ENCODE data around the gene GALNT5.
"Not testable (repeated sequence)": the region's sequence is repeated elsewhere in the genome, so short reads cannot be mapped to it uniquely, and the experiment has no call there.

Gene GALNT5

DNA sequence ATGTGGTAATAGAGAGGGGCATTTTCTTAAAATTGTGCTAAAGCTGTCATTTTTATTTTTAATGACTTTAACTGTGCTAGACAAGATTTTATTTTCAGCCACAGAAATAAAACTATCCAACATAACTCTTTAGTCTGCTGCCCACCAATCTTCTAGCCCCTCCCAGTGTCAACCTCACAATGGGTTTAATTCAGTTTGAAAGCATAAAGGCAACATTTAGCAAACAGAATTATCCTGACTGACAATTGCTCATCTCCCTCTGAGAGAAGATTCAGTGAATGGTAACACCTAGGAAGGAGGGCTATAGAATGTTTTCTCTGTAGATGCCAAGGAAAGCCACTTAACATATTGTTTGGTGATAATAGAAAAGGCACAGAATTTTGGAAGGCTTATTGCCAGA is 62.9 kb downstream of the GALNT5 start:
- no peak for DNase-seq
- intact Hi-C loops (cut with DNase I): no loop called here

DNA sequence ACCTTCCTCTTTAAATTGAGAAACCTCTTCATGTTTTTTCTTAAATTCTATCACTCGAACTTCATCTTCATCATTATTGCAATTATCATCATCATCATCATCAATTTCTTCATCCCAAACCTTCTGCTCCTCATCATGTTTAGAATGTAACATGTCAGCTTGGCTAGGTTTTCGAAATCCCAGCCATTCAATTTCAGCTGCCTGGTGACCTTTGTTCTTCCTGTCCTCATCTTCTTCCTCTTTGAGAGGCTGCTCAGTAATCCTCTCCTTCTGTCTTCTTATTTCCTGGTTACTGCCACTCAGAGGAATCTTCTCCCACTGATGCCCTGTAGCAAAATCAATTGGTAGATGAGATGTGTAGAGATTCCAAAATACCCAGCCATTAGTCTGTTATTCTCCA is 64.0 kb downstream of the GALNT5 start:
- no peak for DNase-seq
- intact Hi-C loops (cut with DNase I): no loop called here

DNA sequence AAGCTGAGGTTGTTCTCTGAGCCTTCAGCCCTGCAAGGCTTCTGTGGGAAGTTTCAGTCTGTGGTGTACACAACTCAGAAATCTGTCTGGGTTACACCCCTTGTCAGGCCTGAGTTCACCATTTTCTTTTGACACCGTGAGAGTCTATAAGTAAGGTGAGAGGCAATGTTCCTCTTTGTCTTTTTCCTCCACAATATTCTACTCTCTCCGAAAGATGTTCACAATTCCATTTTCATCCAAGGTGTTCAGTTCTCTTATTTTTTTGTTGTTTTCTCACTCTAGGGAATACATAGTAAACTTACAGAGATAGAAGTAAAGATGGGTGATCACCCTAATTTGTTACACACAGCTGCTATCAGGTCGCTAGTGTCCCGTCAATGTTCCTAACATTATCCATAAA is 64.9 kb downstream of the GALNT5 start:
- no peak for DNase-seq
- intact Hi-C loops (cut with DNase I): no loop called here

DNA sequence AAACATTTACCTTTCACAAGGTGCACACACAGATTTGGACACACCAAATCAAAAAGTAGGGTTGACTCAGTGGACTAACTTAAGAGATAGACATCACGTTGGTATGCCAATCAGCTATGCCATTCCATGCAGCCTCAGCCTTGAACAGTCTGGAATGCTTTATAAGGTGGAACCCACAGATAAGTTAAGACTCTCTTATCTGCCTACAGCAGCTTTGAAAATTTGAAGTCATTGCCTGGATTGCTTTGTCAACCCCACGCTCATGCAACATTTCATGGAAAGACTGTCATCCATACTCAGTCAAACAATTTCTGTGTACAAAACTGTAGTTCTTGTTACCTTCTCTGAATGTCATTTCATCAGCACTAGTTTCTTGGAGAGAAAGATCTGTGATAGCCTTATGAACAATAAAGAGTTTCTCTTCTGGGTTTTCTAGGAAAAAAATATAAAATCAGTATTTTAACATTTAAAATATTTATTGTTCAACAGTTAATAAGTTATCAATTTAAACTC is 66.9 kb downstream of the GALNT5 start:
- no peak for DNase-seq
- intact Hi-C loops (cut with DNase I): no loop called here

DNA sequence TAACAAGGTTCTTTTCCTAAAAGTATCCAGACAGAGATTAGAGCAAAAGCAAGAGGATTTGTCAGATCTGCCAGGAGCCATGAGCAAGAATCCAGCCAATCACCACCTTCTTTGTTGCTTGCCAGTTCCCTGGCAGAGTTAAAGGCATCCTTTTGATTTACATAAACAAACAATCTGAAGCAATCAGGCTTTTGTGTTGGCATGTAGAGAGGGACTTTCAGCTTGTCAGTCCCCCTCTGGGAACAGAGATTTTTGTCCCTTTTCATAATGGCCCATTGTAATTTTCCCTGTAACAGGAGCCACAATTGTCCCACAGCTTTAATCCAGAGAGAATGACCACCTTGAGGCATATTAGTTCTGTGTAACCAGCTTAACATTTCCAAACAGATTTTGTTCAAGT is 68.3 kb downstream of the GALNT5 start, which contains the start of gene ERMN:
ERMN (minus strand) TSS at position 39 of the 400 bp plus-strand sequence. CDS start 182 bp downstream, outside the sequence.
- intact Hi-C loops (cut with DNase I): no loop called here
- peak in 8 of 10 donors; percentile 13 to 89 (median 42) for DNase-seq

DNA sequence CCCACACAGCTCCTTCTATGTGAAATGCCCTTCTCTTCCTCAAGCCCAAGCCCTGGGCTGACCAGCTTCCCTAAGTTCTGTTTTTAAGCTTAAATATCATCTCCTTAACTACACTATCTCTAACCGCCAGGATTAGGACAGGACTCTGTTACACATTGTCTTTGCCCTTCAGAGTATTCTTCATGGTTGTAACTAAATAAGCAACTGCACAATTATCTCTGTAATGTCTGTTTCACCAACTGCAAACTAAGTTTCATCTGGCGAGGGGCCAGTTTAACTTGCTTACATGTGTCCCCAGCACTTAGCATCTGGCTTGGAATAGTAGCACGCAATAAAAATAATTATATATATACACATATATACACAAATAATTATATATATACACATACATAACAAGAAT is 69.2 kb downstream of the GALNT5 start:
- no peak for DNase-seq
- intact Hi-C loops (cut with DNase I): no loop called here

DNA sequence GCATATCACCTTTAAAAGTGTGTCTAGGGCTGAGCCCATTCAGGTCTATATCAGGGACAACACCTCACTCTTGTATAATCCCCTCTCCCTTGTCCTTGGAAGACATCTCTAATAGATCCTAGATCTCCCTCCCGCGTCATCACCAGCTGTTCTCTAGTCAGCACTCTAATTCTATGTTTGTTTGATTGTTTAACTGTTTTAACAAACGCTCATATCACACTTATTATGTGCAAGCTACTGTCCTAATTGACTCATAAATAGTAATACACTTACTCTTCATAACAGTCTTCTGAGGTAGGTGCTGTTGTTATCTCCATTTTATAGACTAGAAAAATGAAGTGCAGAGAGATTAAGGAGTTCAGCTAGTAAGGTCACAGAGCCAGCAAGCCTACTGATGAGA is 69.7 kb downstream of the GALNT5 start:
- intact Hi-C loops (cut with DNase I): no loop called here
- no peak for DNase-seq

DNA sequence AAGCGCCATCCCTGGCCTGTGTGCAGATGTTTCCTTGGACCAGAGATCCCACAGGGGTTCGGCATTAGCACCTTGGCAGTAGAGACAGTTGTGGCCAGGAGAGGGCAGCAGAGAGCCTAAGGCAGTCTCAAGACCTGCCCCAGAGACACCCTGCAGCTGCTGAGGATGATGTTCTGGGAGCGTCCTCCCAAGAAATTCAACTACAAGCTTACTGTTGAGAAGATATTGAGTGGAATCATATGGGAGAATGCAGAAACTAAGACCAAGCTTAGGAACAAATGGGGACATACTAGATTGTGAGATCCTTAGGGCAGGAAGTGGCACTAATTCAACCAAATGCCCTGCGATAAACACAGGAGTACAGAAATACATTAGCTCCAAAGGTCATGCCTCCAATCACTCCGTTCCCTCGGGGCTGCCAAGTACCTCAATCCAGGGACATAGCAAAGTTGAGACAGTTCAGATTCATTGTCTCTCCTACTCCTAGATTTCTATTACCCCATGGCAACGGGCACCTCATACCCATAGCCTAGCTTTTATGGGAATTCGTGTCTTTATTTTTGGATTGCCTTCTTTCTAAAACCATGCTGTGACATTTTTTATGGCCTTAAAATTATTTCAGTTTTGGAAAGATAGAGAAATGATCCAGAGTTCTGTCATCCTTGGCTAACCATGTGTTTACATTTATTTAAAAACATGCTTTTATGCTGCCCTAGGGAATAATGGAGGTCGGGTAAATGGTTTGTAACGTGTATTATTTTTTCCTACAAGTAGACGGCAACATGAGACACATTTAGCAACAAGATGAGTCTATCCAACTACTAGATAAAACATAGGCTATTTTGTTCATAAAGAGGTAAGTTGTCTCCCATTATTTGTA is 70.4 kb downstream of the GALNT5 start:
- DNase-seq: peak; percentile 60 to 97 (median 90)
- intact Hi-C loops (cut with DNase I): no loop called here

DNA sequence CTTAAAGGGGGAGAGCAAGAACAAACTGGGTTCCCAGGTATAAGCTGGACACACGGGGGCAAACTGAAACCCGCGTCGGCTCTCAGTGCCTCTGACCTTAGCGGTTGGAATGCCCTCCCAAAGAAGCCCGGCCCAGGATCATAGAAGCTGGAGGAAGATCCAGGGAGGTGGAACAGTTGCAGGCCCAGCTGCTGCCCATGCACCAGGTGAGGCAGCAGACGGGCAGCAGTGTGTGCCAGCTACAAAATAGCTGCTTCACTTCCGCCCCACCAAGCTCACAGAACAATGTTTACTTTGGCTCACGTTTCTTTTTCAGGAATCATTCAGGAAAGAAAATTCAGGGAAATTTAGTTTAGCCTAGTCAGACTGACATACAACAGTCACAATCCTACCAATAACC is 72.0 kb downstream of the GALNT5 start:
- DNase-seq: peak in 1 of 10 donors; percentile 51

DNA sequence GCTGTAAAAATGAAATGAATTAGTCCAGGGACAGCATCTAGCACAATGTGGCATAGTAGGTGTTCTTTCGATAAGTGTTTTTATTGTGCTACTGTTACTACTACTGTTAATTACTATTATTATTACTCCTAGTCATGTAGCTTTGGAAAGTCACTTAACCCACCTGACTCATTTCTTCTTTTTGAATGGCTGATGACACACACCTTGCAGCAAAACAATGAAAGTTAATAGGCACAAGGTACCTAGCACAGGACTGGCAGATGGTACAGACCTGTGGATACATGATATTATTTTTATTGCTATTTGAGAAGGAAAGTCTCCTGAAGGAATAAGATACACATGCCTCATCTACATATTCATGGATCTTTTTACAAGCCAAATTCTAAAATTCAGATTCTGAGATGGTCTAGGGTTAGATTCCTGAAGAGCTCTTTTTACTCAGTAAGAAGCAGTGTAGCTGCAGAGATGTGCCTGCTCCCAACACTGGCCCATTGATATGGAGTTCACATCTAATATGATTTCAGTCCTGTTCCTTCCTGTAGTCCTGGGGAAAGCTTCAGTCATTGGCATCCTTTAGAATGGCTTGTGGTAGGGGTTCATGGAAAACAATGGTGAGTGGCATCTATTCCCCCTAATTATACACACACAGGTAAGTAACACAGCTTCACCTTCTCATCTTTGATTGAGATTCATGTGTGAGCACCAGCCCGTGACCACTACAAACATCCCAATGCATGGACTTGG is 76.0 kb downstream of the GALNT5 start:
- DNase-seq: no peak
- intact Hi-C loops (cut with DNase I): loop anchor here (10.0 kb wide), 1 partner anchor 161 kb away; no protein-coding TSS in a partner anchor

More for the DNA sequence above, 72.0 kb downstream of the GALNT5 start:
- intact Hi-C loops (cut with DNase I): no loop called here

DNA sequence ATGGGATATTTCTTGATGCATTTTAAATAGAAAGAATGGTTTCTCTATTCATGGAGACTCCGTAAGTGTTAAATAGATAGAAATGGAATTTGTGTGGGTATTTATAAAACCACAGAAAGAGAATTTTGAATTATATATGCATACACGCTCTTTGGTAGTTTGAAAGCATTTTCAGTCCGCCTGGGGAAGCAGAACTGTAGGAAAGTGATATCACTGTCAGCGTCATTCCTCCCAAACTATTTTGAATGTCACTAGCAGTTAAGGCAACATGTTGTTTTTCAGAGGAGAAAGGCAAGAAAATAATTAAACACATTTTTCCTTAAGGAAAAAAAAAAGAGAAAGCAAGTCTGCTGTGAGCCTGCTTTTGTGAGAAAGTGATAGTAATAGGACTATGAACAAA is 76.8 kb downstream of the GALNT5 start:
- DNase-seq: no peak
- intact Hi-C loops (cut with DNase I): loop anchor here (10.0 kb wide), 1 partner anchor 160 kb away; no protein-coding TSS in a partner anchor

DNA sequence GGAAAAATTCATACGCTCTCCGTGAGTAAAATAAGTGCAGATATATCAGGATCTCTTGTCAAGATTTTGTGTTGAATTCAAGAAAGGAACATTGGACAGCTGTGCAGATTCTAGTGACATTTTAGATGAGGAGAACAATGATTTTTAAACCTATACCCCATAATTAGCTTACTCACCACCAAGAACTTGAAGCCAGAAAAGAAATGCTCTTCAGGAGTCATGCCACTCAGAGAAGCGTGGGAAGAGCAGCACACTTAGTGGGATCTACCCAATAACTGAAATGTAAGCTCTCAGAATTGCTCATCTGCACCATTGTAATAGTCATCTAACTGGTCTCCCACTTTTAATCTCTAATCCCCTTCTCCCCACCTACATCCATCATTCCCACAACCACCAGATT is 77.3 kb downstream of the GALNT5 start:
- no peak for DNase-seq
- intact Hi-C loops (cut with DNase I): loop anchor here (10.0 kb wide), 1 partner anchor 160 kb away; no protein-coding TSS in a partner anchor

DNA sequence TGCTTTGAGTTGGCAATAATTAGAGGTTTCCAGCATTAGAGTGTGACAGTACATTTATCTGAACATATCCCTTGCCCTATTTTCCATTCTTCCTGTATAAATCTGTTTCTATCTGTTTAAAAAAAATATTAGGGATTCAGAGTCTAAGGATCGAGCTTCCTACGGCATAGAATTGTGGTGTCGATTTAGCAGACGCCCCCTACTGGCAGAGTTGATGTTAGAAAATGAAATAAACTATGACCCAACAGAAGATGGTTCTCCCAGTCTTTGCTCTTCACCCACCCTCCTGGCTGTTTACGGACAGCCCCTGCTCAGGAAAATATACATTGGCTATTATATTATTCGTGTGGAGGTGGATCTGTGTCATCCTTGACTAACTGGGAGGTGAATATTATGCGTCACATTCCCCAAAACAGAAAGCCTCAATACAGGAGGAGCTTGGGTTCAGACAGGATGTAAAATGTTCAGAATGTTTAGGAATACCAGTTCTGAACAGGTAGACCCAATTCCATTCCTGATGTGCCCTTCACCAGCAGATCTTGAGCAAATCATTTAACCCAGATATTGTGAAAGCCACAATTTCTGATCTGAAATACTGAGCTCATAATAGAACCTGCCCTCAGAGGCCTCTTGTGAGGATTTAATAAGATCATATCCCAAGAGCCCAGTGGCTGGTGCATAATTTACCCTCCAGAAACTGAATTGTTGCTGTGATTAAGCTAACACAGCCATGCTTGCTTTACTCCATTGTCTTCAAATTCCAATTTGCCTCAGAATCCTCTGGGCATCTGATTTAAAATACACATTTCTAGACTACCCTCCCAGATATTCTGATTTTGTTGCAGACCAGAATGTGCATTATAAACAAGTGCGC is 78.9 kb downstream of the GALNT5 start:
- intact Hi-C loops (cut with DNase I): loop anchor here (2.0 to 10.0 kb wide), 2 partner anchors 34 to 158 kb away; no protein-coding TSS in a partner anchor
- peak in 1 of 10 donors; percentile 53 for DNase-seq

DNA sequence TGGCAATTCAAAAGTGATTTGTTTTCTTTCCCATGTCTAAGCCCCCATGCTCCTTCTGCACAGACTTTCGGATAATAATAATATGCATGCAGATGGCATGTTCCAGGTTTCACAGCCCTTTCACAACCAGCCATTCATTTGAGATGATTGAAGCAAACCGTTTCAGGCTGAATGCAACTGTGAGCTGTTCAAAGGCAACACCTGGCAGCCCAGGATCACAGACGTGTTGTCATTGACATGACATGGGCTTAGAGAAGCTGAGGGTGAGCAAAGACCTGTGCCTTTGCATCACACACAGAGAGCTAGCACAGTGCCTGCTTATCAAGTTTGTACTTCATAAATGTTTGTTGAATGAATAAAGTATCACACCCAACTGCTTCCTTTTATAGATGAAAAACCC is 80.5 kb downstream of the GALNT5 start:
- DNase-seq: no peak
- intact Hi-C loops (cut with DNase I): loop anchor here (2.0 to 10.0 kb wide), 2 partner anchors 35 to 157 kb away; no protein-coding TSS in a partner anchor

DNA sequence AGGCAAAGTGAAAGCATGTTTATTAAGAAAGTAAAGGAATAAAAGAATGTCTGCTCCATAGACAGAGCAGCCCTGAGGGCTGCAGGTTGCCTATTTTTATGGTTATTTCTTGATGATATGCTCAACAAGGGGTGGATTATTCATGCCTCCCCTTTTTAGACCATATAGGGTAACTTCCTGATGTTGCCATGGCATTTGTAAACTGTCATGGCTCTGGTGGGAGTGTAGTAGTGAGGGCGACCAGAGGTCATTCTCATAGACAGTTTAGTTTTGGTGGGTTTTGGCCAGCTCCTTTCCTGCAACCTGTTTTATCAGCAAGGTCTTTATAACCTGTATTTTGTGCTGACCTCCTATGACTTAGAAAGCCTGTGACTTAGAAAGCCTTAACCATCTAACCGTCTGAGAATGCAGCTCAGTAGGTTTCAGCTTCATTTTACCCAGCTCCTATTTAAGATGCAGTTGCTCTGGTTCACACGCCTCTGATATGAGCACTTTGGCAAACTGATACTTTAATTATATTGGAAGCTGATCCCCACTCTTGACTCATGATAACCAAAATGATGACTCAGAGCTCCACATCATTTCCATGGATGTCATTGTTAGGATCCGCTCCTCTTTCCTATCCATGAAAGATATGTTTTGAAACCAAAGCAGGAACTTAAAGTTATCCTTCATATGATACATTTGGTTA is 82.6 kb downstream of the GALNT5 start:
- intact Hi-C loops (cut with DNase I): loop anchor here (10.0 kb wide), 1 partner anchor 155 kb away; no protein-coding TSS in a partner anchor
- DNase-seq: no peak

DNA sequence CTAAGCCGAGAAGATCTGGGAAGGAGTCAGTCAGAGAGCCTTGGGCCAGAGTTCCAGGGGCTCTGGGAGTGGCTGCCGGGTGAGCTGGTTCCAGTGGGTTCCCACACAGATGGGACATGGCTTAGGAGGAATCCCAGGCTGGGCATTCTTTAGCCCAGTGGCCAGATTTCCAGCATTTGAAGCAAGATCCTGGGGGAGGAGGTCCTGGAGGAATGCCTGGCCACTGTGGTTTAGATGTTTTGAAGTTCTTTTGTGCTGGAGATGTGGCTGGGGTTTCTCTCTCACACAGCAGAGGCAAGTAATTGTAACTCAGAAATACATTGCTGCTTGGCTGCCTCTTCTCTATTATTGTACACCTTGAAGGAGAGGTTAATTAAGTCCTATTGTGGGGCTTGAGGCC is 83.9 kb downstream of the GALNT5 start:
- intact Hi-C loops (cut with DNase I); DNase-seq: not testable (repeated sequence)

DNA sequence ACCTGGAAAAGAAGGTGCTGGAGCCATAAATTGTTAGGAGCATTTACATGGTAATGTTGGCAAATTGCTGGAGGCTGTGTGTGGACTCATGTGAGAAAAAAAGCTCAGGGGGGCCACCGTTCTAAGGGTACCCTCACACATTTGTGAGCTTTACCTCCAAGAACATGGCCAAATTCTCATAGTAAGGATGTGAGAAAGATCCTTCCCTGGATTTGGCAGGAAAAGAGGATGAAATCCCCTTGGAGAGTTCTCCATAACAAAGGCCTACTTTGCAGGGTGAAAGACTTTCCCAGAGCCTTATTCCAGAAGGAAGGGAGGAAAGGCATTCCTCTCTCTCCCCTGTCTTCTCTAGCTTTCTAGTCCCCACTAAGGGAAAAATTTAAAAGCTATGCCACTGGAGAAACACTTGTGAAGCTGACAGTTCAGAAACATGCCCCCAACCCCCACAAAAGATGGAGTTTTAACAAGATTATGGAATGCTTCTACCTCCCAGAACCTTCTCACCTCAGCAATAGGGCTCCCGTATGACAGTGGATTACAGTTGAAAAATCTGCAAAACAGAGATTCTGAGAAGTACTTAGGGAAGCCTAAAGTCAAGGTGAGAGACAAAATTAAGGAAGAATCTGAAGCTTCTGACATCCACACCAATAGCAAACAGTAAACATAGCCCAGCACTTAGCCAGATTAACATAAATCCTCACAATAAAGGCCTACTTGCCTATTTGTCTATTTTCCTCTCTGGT is 88.3 kb downstream of the GALNT5 start:
- no peak for DNase-seq
- intact Hi-C loops (cut with DNase I): no loop called here

DNA sequence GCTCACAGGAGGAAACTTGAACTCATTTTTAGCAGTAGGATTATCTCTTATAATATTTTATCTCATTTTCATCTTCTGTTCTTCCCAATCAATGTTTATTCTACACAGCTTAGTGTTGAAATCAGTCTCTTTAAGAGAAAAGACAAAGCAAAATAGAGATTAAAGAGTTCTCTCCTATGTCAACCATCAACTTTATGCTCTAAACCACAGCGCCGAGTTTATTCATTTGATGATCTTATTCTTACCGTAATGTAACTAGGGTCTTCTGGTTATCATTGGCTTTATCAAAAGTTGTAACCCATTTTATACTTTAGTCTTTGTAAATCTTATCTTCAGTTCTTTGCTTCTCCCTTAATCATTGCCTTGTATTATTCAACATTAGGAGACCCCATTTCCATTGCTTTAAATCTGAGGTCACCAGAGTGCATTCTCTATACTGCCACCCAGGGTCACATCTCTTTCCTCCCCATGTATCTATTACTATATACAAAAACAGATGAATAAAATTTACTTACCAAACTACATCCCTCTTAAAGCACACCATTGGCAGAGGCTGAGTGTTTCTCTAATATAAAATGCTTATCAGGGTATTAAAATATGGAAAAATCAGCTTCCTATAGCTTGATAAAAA is 90.9 kb downstream of the GALNT5 start:
- intact Hi-C loops (cut with DNase I): no loop called here
- DNase-seq: no peak

All from posterior cingulate gyrus (tissue), 11 donors.